ENCODE results near the gene NALF2. TPM values are rescaled to one million over a fixed set of nuclear protein-coding genes. Genes with fewer than 3 reads are reported as not detected.

Gene NALF2
- polyA plus RNA-seq, 1 donor = 0.40 TPM

- DNase-seq = no peak
These were observed 26.2 kb downstream of the NALF2 start for GRCh38 chrX:69530306-69530705.

- DNase-seq = no peak
These were observed 27.1 kb downstream of the NALF2 start for GRCh38 chrX:69531031-69531755.

GRCh38 chrX:69535661-69536060 is 31.5 kb downstream of the NALF2 start:
- DNase-seq = no peak

- peak; percentile 77 for DNase-seq
These were observed 34.3 kb downstream of the NALF2 start for GRCh38 chrX:69538321-69538876.

- DNase-seq = no peak
These were observed 35.3 kb downstream of the NALF2 start for GRCh38 chrX:69539437-69539836.

- DNase-seq = no peak
These were observed 37.8 kb downstream of the NALF2 start for GRCh38 chrX:69541956-69542355.

- DNase-seq = no peak
These were observed 39.4 kb downstream of the NALF2 start for GRCh38 chrX:69543572-69543971.

- DNase-seq = no peak
These were observed 42.3 kb downstream of the NALF2 start for GRCh38 chrX:69546417-69546816.

- DNase-seq = no peak
These were observed 42.9 kb downstream of the NALF2 start for GRCh38 chrX:69546978-69547377.

GRCh38 chrX:69551421-69552009 is 47.4 kb downstream of the NALF2 start:
- DNase-seq = no peak

GRCh38 chrX:69552512-69552911 is 48.4 kb downstream of the NALF2 start:
- DNase-seq = no peak

Other genes with a start within 250 kb of the NALF2 start
- 20.7 TPM for gene EDA, start 111.8 kb downstream of the NALF2 start, polyA plus RNA-seq (ENCODE audit: insufficient read length)

Measured in hindlimb muscle (tissue), 1 donor.